Measurements from ENCODE around the gene FBXL17. TPM values are rescaled to one million over a fixed set of nuclear protein-coding genes. Genes with fewer than 3 reads are reported as not detected.

Gene FBXL17
- total RNA-seq, 4 donors from 2014 or later = 14.9 to 62.5 (median 20.6) TPM

- H3K4me3 ChIP-seq = no peak overlapping the region
- TF ChIP-seq EP300 (IDR thresholded peaks at IDR 0.05) (no peak), POLR2A (IDR thresholded peaks at IDR 0.05) (no peak), POLR2AphosphoS5 (IDR thresholded peaks at IDR 0.05) (no peak)
- TF ChIP-seq, protein P1, sequence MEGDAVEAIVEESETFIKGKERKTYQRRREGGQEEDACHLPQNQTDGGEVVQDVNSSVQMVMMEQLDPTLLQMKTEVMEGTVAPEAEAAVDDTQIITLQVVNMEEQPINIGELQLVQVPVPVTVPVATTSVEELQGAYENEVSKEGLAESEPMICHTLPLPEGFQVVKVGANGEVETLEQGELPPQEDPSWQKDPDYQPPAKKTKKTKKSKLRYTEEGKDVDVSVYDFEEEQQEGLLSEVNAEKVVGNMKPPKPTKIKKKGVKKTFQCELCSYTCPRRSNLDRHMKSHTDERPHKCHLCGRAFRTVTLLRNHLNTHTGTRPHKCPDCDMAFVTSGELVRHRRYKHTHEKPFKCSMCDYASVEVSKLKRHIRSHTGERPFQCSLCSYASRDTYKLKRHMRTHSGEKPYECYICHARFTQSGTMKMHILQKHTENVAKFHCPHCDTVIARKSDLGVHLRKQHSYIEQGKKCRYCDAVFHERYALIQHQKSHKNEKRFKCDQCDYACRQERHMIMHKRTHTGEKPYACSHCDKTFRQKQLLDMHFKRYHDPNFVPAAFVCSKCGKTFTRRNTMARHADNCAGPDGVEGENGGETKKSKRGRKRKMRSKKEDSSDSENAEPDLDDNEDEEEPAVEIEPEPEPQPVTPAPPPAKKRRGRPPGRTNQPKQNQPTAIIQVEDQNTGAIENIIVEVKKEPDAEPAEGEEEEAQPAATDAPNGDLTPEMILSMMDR (IDR thresholded peaks at IDR 0.05) = no peak
- no peaks in the 10 kb centered on the region for H3K36me3 ChIP-seq
- H3K27me3 ChIP-seq = no peaks in the 10 kb centered on the region
- H3K27ac ChIP-seq = no peak overlapping the region
- H3K9me3 ChIP-seq = no peaks in the 10 kb centered on the region
- DNase-seq (ENCODE audit: low spot score in 2 of 2) = no peak
- WGBS = 78% methylated on average over 3 of the region's 3 CpGs
- H3K4me1 ChIP-seq = no peaks in the 10 kb centered on the region
Measured at GRCh38 chr5:108249785-108250426, 132.0 kb downstream of the FBXL17 start.

DNA sequence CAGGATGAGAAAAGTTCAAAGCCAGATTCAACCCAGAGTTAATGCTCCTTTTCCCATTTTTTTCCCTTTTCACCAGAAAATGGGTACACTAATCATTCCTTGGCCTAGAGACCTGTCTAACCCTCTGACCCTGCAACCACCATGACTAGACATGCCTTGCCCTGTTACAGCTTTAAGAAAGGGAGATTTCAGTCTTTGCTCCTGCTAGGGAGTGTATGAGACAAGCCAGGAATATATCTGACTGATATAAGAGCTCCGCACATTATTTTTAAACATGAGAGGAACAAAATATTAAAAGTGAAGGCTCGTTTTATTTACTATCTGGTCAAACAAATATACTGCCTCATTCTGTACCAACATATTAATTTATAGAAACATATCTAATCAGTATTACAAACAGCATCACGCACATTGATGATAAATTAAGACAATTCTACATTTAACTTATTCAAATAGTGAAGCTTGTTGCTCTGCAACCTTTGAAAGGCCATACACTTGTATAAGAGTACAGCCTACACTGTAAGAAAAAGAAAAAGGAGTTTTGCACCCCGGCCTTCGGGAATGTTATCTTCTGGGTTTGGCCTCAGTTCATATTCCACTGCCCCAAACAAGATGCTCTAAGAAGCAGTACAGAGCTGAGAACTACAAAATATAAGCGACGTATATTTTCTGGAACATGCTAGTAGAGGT lies 132.7 kb downstream of the FBXL17 start:
- no peak for DNase-seq (ENCODE audit: low spot score in 2 of 2)
- H3K4me3 ChIP-seq = no peak overlapping the region
- no peaks in the 10 kb centered on the region for H3K4me1 ChIP-seq
- H3K27me3 ChIP-seq = no peaks in the 10 kb centered on the region
- H3K27ac ChIP-seq = no peak overlapping the region
- WGBS = 99% methylated on average over 7 of the region's 7 CpGs
- H3K9me3 ChIP-seq = no peaks in the 10 kb centered on the region
- no peak for TF ChIP-seq POLR2A (IDR thresholded peaks at IDR 0.05)
- TF ChIP-seq POLR2AphosphoS5 (IDR thresholded peaks at IDR 0.05) = no peak
- no peak for TF ChIP-seq EP300 (IDR thresholded peaks at IDR 0.05)
- TF ChIP-seq, protein P1 (IDR thresholded peaks at IDR 0.05) = no peak
- no peaks in the 10 kb centered on the region for H3K36me3 ChIP-seq

GRCh38 chr5:108238936-108239887 lies 142.7 kb downstream of the FBXL17 start:
- TF ChIP-seq, protein P1 (IDR thresholded peaks at IDR 0.05) = no peak
- no peak for TF ChIP-seq POLR2AphosphoS5 (IDR thresholded peaks at IDR 0.05)
- H3K27ac ChIP-seq = no peak overlapping the region
- no peaks in the 10 kb centered on the region for H3K36me3 ChIP-seq
- WGBS = 74% methylated on average over 10 of the region's 10 CpGs
- no peak overlapping the region for H3K4me3 ChIP-seq
- H3K4me1 ChIP-seq = no peaks in the 10 kb centered on the region
- no peak for DNase-seq (ENCODE audit: low spot score in 2 of 2)
- no peaks in the 10 kb centered on the region for H3K27me3 ChIP-seq
- no peaks in the 10 kb centered on the region for H3K9me3 ChIP-seq

GRCh38 chr5:108238461-108238860 lies 143.4 kb downstream of the FBXL17 start:
- Histone ChIP-seq H3K4me3 (no peak overlapping the region), H3K27me3 (no peaks in the 10 kb centered on the region), H3K36me3 (no peaks in the 10 kb centered on the region), H3K9me3 (no peaks in the 10 kb centered on the region), H3K4me1 (no peaks in the 10 kb centered on the region), H3K27ac (no peak overlapping the region)
- WGBS = 75% methylated on average over 4 of the region's 4 CpGs
- TF ChIP-seq POLR2A (IDR thresholded peaks at IDR 0.05) (no peak), POLR2AphosphoS5 (IDR thresholded peaks at IDR 0.05) (no peak), EP300 (IDR thresholded peaks at IDR 0.05) (no peak)
- TF ChIP-seq, protein P1 (IDR thresholded peaks at IDR 0.05) = no peak
- no peak for DNase-seq (ENCODE audit: low spot score in 2 of 2)
